ENCODE data around the gene BCAS3. TPM values are rescaled to one million over a fixed set of nuclear protein-coding genes. Genes with fewer than 3 reads are reported as not detected.

BCAS3 gene
- total and polyA plus RNA-seq, 9 donors, result 9.4 to 37.0 (median 21.6) TPM

DNA sequence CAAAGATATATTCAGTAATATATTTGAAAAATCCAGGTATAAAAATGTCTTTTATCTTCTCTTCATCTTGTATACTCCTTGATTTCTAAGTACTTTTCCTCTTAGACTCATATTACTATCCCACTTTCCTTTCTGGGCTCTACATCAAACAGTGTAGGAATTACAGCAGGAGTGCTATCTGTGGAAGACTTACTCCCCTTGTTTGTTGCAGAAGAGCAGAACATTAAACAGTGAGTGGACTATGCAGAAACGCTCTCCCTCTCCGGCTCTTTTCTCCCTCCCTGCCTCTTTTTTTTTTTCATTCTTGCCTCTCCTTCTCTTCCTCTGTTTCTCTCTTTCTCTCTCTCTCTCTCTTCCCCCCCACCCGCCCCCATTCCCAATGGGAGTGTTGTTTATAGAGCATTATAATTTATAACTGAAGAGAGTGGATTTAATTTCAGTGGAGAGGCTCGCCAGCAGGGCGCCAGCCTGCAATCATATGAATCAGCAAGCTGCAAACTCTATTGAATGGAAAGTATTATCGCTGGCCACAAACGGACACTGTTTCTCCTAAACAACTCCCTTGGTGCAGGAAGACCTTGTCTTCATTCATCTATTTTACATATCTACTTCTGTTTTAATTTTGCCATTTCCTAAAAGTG lies 479.7 kb downstream of the BCAS3 start:
- DNase-seq, result no peak
- Histone ChIP-seq H3K4me3 (no peak overlapping the region), H3K36me3 (no peaks in the 10 kb centered on the region), H3K27ac (no peak overlapping the region), H3K9me3 (no peaks in the 10 kb centered on the region), H3K4me1 (ENCODE audit: insufficient read depth) (peaks cover 3% of the 10 kb centered on the region), H3K27me3 (no peaks in the 10 kb centered on the region)
- TF ChIP-seq EP300 (IDR thresholded peaks at IDR 0.05) (no peak), POLR2A (IDR thresholded peaks at IDR 0.05) (no peak)
- TF ChIP-seq, protein P1, sequence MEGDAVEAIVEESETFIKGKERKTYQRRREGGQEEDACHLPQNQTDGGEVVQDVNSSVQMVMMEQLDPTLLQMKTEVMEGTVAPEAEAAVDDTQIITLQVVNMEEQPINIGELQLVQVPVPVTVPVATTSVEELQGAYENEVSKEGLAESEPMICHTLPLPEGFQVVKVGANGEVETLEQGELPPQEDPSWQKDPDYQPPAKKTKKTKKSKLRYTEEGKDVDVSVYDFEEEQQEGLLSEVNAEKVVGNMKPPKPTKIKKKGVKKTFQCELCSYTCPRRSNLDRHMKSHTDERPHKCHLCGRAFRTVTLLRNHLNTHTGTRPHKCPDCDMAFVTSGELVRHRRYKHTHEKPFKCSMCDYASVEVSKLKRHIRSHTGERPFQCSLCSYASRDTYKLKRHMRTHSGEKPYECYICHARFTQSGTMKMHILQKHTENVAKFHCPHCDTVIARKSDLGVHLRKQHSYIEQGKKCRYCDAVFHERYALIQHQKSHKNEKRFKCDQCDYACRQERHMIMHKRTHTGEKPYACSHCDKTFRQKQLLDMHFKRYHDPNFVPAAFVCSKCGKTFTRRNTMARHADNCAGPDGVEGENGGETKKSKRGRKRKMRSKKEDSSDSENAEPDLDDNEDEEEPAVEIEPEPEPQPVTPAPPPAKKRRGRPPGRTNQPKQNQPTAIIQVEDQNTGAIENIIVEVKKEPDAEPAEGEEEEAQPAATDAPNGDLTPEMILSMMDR (IDR thresholded peaks at IDR 0.05), result no peak
- intact Hi-C loops (cut with DNase I), result no loop called here
- 6 to 9% (median 6%) methylated on average over 7 of the region's 7 CpGs for WGBS, 3 donors

DNA sequence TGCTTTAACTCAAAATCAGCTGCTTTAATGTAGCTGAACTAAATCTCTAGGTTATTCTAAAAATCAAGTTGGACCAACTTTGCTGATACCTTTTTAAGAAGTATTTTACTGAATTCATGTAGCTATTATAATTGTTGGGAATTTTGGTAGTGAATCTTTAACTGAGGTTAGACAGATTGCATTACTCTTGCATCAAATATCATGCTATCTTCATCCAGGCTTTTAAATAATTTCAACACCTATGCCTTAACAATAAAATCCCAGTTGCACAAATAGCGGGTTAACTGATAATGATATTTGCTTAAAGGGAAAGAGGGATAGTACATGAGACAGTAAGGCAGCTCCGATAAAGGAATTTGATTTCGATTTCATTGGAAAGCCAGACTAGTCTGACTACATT lies 480.7 kb downstream of the BCAS3 start:
- Histone ChIP-seq H3K27me3 (no peaks in the 10 kb centered on the region), H3K27ac (no peak overlapping the region), H3K9me3 (no peaks in the 10 kb centered on the region), H3K4me3 (no peak overlapping the region), H3K36me3 (no peaks in the 10 kb centered on the region), H3K4me1 (ENCODE audit: insufficient read depth) (peaks cover 3% of the 10 kb centered on the region)
- no peak for DNase-seq
- intact Hi-C loops (cut with DNase I), result no loop called here
- no peak for TF ChIP-seq POLR2A (IDR thresholded peaks at IDR 0.05)
- 73 to 80% (median 78%) methylated on average over 3 of the region's 3 CpGs for WGBS, 3 donors

DNA sequence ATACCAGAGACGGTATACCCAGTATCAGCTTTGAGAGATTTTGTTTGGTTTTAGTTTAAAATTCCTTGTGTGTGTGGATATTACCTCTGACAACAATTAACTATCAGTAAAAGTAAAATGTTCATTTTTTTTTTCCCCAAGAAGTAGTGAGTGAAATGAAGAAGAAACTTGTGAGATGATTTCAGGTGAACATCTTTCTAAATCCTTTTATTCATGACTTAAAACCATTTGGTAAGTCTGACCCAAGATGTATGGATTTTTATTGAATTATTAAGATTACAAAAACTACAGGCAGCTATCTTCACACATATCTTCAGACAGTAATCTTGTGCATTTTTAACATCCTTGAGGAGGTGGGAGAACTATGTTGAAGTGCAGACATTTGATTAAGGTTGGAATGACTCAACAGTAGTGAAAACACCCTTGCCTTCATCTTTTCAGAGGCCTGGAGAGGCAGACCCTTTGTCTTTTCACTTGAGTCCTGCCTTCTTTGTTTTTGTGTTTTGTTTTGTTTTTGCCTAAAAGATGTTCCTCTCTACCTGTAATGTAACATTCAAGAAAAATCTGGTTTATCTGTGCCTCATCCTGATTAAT lies 481.7 kb downstream of the BCAS3 start:
- no peak for TF ChIP-seq EP300 (IDR thresholded peaks at IDR 0.05)
- TF ChIP-seq POLR2A (IDR thresholded peaks at IDR 0.05), result no peak
- TF ChIP-seq, protein P1 (IDR thresholded peaks at IDR 0.05), result no peak
- WGBS, 3 donors, result 66 to 86% (median 67%) methylated on average over 1 of the region's 1 CpG
- intact Hi-C loops (cut with DNase I), result no loop called here

GRCh38 chr17:61160204-61160603 lies 482.6 kb downstream of the BCAS3 start:
- TF ChIP-seq EP300 (IDR thresholded peaks at IDR 0.05) (no peak), POLR2A (IDR thresholded peaks at IDR 0.05) (no peak)
- TF ChIP-seq, protein P1 (IDR thresholded peaks at IDR 0.05), result no peak
- Histone ChIP-seq H3K4me3 (no peak overlapping the region), H3K27ac (no peak overlapping the region), H3K27me3 (no peaks in the 10 kb centered on the region), H3K4me1 (ENCODE audit: insufficient read depth) (peaks cover 3% of the 10 kb centered on the region), H3K36me3 (no peaks in the 10 kb centered on the region), H3K9me3 (no peaks in the 10 kb centered on the region)
- 92 to 96% (median 94%) methylated on average over 4 of the region's 4 CpGs for WGBS, 3 donors
- DNase-seq, result no peak
- intact Hi-C loops (cut with DNase I), result no loop called here

More for the DNA sequence above, 481.7 kb downstream of the BCAS3 start:
- no peaks in the 10 kb centered on the region for H3K27me3 ChIP-seq
- no peak overlapping the region for H3K27ac ChIP-seq
- H3K36me3 ChIP-seq, result no peaks in the 10 kb centered on the region
- no peak for DNase-seq
- H3K9me3 ChIP-seq, result no peaks in the 10 kb centered on the region
- peaks cover 3% of the 10 kb centered on the region for H3K4me1 ChIP-seq (ENCODE audit: insufficient read depth)
- H3K4me3 ChIP-seq, result no peak overlapping the region

- WGBS, 3 donors, result 40 to 56% (median 53%) methylated on average over 2 of the region's 2 CpGs
- Histone ChIP-seq H3K9me3 (no peaks in the 10 kb centered on the region), H3K4me1 (ENCODE audit: insufficient read depth) (peaks cover 3% of the 10 kb centered on the region), H3K27me3 (no peaks in the 10 kb centered on the region), H3K27ac (no peak overlapping the region), H3K36me3 (no peaks in the 10 kb centered on the region), H3K4me3 (no peak overlapping the region)
- intact Hi-C loops (cut with DNase I), result no loop called here
- DNase-seq, result no peak
- no peak for TF ChIP-seq POLR2A (IDR thresholded peaks at IDR 0.05)
- TF ChIP-seq, protein P1 (IDR thresholded peaks at IDR 0.05), result no peak
- TF ChIP-seq EP300 (IDR thresholded peaks at IDR 0.05), result no peak
Observed at GRCh38 chr17:61160789-61161445, 483.3 kb downstream of the BCAS3 start.

All from ovary (tissue), 9 donors.